Measurements from ENCODE around the gene PIMREG. TPM values are rescaled to one million over a fixed set of nuclear protein-coding genes. Genes with fewer than 3 reads are reported as not detected.

The PIMREG gene
- total RNA-seq, 1 donor from 2014 or later, result 45.1 TPM

DNA sequence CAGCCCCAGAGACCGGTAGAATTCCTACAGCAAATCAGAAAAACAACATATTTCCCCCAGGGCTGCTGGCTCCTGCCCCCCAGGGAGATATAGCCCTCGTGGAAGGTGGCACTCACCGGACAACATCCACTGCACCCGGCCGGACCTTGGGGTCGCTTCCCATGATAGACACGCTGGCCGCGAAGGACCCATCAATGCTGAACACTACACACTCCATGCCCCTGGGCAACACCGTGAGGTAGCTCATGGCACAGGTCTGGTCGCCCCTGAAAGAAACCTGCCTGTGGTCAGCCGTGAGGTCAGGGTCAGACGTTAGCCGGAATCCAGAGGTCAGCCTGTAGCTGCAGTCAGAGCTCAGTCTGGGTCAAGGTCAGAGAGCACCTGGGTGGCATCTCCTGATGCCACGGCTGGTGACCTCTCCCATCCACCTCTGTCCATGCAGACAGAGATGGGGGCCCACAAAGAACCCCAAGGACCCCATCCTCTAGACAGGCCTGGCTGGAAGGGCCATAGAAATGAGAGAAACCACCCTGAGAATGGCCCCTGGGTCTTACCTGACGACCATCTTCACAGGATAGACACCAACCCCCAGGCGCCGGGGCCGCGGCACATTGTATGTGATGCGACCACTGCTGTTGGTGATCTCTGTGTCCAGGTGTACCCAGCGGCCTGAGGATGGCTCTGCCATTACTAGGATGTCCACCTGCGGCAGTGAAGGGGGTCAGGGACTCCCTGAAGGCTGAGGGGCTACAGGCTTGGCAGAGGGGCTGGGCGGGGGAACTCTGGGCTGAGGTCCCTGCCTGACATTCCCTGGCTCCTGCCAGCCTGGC, 19.6 kb downstream of the PIMREG start:
- no peak for DNase-seq (ENCODE audit: extremely low spot score, unreplicated experiment)
- Mint-ChIP-seq H3K27ac (no peak overlapping the region), H3K36me3 (peaks cover 3% of the 10 kb centered on the region), H3K9me3 (no peaks in the 10 kb centered on the region), H3K4me3 (no peak overlapping the region), H3K4me1 (ENCODE audit: unreplicated experiment) (peaks cover 7% of the 10 kb centered on the region), H3K27me3 (no peaks in the 10 kb centered on the region)
- TF ChIP-seq, protein P1, sequence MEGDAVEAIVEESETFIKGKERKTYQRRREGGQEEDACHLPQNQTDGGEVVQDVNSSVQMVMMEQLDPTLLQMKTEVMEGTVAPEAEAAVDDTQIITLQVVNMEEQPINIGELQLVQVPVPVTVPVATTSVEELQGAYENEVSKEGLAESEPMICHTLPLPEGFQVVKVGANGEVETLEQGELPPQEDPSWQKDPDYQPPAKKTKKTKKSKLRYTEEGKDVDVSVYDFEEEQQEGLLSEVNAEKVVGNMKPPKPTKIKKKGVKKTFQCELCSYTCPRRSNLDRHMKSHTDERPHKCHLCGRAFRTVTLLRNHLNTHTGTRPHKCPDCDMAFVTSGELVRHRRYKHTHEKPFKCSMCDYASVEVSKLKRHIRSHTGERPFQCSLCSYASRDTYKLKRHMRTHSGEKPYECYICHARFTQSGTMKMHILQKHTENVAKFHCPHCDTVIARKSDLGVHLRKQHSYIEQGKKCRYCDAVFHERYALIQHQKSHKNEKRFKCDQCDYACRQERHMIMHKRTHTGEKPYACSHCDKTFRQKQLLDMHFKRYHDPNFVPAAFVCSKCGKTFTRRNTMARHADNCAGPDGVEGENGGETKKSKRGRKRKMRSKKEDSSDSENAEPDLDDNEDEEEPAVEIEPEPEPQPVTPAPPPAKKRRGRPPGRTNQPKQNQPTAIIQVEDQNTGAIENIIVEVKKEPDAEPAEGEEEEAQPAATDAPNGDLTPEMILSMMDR (conservative IDR thresholded peaks at IDR 0.05), result no peak

DNA sequence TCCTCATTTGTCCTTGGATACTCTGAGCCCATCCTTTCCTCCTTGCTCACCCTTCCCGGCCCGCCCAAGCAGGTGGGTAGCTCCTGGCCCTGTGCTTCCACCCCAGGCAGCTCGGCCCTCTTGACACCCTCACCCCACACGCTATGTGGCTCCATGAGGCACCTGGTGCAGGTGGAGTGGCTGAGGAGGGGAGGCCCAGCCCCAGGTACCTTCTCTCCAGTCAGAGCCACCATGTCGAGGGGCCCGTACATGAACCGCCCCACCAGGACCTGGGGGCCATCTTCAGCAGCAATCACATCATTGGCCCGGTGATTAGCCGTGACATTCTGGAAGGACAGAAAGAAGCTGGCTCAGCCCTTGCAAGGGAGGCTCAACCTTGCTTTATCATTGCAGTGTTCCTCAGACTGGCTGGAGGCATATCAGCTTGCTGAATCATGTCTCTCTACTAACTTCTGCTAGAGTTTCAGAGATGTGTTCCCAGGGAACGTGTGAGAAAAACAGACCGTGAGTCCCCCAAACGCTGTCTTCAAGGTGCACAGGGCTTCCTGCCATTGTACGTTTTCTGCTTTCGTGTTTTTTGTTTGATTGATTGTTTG, 20.3 kb downstream of the PIMREG start:
- DNase-seq (ENCODE audit: extremely low spot score, unreplicated experiment), result no peak

DNA sequence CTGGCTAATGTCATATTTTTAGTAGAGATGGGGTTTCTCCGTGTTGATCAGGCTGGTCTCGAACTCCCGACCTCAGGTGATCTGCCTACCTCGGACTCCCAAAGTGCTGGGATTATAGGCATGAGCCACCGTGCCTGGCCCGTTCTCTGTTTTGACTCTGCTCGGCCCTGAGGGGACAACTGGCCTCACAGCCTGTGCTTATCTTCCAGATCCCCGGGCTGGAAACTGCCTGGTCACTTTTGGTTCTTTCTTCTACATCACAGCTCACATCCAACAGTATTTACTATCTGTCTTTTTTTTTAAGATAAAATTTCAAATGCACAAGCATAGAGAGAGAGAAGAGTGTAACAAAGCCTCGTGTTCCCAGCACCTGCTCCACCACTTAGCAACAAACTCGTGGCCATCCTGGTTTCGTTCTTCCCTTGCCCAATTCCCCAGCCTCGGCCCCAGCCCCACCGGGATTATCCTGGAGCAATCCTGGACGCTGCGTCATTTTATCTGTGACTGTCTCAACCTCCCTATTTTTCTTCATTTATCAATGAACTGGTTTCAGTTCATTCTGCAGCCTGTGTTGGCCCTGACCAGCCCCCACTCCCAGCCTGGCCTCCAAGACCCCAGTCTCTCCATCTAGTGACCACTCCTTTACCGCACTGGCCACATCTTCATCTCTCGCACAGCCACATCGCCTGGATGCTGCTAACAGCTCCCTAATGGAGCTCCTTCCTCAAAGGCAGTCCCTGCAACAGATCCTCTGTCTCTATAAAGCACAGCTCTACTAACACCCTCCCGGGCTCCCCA, 21.1 kb downstream of the PIMREG start:
- no peak overlapping the region for H3K27ac Mint-ChIP-seq
- TF ChIP-seq, protein P1 (conservative IDR thresholded peaks at IDR 0.05), result no peak
- no peaks in the 10 kb centered on the region for H3K27me3 Mint-ChIP-seq
- peaks cover 3% of the 10 kb centered on the region for H3K36me3 Mint-ChIP-seq
- H3K4me1 Mint-ChIP-seq (ENCODE audit: unreplicated experiment), result peaks cover 7% of the 10 kb centered on the region
- no peak for DNase-seq (ENCODE audit: extremely low spot score, unreplicated experiment)
- H3K9me3 Mint-ChIP-seq, result no peaks in the 10 kb centered on the region
- no peak overlapping the region for H3K4me3 Mint-ChIP-seq

More for the DNA sequence above, 20.3 kb downstream of the PIMREG start:
- Mint-ChIP-seq H3K27ac (no peak overlapping the region), H3K9me3 (no peaks in the 10 kb centered on the region), H3K4me3 (no peak overlapping the region), H3K27me3 (no peaks in the 10 kb centered on the region), H3K4me1 (ENCODE audit: unreplicated experiment) (peaks cover 7% of the 10 kb centered on the region), H3K36me3 (peaks cover 3% of the 10 kb centered on the region)
- TF ChIP-seq, protein P1 (conservative IDR thresholded peaks at IDR 0.05), result no peak

DNA sequence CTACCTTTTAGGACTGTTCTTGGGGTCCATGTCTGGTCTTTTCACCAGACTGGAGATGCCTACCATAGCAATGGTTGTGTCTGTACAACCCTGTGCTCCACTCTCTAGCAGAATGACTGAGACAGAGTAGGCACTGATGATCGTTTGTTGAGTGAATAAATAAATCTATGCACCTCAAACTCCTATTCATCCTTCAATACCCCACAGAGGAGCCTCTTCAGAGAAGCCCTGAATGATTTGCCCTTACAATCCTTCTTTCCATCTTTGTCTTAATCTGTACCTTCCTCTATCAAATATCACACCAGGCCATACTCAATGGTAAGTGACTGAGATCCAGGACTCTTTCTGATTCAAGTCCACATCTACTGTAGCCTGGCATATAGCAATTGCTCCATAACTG, 23.3 kb downstream of the PIMREG start:
- Mint-ChIP-seq H3K9me3 (no peaks in the 10 kb centered on the region), H3K36me3 (peaks cover 3% of the 10 kb centered on the region), H3K27me3 (no peaks in the 10 kb centered on the region), H3K27ac (no peak overlapping the region), H3K4me1 (ENCODE audit: unreplicated experiment) (no peaks in the 10 kb centered on the region), H3K4me3 (no peak overlapping the region)
- DNase-seq (ENCODE audit: extremely low spot score, unreplicated experiment), result no peak
- TF ChIP-seq, protein P1 (conservative IDR thresholded peaks at IDR 0.05), result no peak

DNA sequence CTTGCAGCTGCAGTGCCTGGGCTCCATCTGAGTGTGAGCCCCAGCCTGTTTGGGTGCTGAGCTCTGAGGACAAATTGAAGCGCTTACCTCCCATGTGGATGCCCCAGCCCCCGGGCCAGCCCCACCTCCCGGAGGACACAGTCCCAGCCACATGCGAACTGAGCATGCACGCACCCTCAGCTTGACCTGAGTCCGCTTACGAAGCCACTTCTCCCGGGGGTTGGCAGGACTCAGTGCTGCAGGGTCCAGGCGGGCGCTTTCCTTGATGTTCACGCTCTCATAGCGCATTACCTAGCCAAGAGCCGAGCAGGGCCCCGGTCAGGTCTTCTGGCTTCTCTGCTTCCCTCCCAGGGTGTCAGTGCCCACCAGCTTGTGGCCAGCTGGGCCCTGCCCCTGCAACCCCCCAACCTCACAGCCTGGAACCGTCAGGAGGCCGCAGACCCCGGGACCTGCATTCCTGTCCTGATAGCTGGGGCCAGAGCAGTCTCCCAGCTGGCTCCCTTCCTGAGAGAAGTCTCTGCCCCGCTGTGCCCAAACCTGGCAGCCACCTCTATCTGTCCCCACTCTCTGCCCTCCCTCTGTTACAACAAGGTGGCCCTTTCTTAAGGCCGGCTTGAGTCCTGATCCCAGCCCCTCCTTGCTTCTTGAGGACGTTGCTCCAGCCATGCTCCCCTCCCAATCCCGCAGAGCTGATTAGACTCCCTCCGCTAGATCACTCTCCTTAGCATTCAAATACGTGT, 24.0 kb downstream of the PIMREG start:
- peaks cover 3% of the 10 kb centered on the region for H3K27me3 Mint-ChIP-seq
- H3K36me3 Mint-ChIP-seq, result peaks cover 3% of the 10 kb centered on the region
- no peaks in the 10 kb centered on the region for H3K9me3 Mint-ChIP-seq
- no peak for DNase-seq (ENCODE audit: extremely low spot score, unreplicated experiment)
- no peak overlapping the region for H3K27ac Mint-ChIP-seq
- no peak overlapping the region for H3K4me3 Mint-ChIP-seq
- TF ChIP-seq, protein P1 (conservative IDR thresholded peaks at IDR 0.05), result no peak
- peaks cover 4% of the 10 kb centered on the region for H3K4me1 Mint-ChIP-seq (ENCODE audit: unreplicated experiment)
